NCI-H2107 treated with DMSO at 0.1 percent for 48 hours (cell line): ENCODE results near the gene FRMPD1.
A peak's percentile ranks its signal among the peaks of the same experiment; 100 is the strongest.

Experiments used
- DNase-seq: peaks from one replicate; lab custom pipeline; 2025; ENCODE audit not compliant: unreplicated experiment; lab: John Stamatoyannopoulos, UW

FRMPD1 gene

DNA sequence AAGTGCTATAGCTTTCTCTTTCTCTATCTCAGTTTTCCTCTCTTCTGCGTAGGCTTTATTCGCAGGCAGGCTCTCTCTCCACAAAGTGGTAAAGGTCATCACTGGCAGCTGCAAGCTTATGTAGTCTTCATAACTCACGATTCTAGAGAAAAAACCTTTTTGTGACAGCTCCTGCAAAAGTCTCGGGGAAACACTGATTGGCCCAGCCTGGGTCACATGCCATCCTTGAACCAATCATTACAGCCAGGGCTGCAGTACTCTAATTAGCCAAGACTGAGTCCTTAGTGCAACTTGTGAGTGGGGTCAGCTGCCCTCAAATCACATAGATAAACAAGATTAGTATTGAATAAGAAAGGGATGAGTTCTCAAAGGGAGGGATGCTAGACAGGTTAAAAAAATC is 18.3 kb upstream of the FRMPD1 start:
- DNase-seq = no peak

DNA sequence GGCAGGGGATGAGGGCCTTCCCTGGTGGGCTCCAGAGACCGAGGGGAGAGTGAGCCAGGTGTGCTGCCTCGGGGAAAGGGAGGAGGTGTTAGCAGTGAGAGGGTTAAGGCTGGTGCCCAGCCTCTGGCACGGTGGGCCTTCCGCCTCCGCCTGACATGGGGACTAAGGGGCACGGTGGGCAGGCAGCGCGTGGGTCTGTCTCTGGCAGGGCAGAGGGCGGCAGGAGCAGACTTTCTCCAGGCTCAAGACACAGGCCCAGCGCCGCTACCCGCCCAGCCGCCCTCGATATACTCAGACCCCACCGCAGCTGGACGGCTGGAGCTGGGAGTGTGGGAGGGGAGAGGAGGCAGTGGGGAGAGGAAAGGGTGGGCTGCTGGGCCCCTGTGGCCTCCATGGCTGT is 14.9 kb upstream of the FRMPD1 start:
- DNase-seq = no peak

DNA sequence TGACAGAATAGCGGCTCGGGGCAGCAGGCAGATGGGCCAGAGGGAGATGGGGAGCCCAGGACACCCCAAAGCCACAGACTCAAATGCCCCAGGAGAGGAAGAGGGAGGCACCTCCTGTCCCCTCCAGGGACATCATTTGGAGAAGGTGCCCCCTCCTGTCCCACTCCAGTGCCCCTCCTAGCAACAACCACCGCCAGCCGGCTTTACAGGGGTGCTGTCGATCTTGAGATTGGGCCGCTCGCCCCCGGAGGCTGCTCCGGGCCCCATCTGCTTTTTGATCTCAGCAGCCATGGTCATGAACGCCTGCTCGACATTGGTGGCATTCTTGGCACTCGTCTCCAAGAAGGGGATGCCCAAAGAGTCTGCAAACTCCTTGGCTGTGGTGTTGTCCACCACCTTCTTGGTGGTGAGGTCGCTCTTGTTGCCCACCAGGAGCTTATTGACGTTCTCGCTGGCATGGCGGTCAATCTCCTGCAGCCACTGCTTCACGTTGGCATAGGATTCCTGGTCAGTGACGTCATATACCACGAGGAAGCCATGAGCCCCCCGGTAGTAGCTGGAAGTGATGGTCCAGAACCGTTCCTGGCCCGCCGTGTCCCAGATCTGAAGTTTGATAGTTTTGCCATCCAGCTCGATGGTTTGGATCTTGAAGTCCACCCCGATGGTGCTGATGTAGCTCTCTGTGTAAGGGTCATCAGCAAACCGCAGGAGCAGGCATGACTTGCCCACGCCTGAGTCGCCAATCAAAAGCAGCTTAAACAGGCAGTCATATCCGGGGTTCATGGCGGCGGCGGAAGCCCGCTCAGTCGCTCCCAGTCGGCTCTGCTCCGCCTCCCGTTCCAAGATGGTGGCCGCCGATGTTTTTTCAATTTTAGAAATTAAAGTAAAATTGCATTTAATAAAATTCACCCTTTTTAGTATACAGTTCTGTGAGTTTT is 14.0 kb upstream of the FRMPD1 start:
- no peak for DNase-seq

DNA sequence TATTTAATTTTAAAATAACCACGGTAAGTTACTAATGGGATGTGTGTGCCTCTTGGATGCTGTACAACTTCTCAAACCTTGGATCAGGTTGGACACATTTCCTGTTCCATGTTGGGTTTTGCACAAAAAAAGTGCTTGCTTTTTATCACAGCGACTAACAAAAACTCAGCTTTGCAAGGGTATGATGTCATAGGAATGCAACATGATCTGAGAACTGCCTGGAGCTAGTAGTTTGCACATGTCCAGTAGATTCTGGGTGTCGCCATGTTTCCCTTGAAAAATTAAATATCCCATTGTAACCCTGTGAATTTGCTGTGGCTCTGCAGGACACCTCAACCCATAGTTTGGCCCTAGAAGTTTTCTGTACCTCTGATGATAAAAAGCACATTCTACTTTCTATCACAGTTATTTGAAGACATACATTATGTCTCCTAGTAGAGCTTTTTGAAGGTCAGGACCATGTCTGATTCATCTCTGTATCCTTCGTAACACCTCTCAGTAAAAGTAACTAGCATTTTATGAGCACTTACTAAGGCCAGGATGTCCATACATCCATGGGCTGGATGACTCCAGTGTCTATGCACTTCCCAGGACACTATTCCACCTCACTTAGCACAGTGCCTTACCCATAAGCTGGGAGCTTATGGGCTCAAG is 11.5 kb upstream of the FRMPD1 start:
- no peak for DNase-seq

DNA sequence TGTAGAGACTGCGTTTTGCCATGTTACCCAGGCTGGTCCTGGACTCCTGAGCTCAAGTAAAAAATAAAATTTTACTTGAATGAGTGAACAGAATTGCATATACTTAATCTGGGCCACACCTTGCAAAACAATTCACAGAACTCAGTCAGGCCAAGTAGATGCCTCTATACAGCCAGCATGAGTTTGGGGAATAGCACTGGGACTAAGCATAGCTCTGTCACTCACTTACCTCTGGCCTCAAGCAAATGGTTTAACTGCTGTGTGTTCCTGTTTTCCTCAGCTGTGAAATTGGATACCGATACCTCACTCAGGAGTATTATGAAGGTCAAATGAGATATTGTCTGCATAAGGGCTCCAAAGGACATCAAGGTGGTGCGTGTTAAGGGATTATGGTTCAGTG is 10.9 kb upstream of the FRMPD1 start:
- DNase-seq = no peak

DNA sequence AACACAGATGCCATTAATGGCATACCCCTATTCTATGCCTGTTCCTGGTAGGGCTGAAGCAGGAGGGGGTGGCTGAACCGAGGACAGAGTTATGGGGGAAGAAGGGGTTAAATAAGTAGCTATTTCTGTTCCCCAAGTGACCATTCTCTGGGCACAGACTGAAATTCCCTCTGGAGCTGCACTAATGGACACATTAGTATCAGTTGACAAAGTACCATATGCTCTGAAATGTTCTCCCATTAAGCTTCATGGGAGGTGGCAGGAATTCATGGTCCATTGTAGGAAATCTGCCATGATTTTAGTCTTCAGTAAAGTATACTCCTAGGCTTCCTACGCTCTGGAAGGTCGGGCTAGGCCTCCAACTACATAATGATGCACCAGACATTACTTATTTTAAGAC is 10.5 kb upstream of the FRMPD1 start:
- DNase-seq = no peak

DNA sequence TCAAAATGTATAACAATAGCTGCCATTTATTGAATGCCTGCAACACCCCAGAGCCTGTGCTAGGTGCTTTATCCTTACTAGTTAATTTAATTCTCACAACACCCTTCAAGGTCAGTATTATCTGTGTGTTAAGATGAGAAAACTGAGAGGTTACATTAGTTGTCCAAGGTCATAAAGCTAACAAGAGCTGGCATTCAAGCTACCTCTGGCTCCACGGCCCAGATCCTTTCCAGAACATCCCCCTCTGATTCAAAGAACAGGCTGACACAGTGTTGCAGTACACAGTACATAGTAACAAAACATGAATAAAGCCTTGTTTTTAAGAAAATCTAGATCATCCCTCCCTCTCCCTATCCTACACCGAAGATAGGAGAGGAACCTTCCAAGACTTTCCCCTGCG is 9.4 kb upstream of the FRMPD1 start:
- no peak for DNase-seq

DNA sequence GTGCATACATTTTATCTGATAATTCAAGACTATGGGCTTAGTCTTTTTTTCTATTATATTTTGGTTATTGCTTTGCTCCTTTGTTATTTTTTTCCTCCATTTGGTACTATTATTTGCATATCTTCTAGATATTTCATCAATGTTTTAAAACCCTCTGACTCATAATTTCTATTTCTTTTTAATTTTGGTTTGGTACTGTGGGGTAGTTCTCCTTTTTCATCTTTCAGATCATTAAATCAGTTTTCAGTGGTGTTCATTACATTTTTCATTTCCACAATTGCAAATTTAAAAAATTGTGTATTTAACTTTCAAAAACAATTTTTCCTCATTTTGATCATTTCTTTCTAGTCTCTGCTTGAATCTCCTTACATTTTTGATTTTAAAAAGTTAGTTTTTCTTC is 7.5 kb upstream of the FRMPD1 start:
- no peak for DNase-seq

DNA sequence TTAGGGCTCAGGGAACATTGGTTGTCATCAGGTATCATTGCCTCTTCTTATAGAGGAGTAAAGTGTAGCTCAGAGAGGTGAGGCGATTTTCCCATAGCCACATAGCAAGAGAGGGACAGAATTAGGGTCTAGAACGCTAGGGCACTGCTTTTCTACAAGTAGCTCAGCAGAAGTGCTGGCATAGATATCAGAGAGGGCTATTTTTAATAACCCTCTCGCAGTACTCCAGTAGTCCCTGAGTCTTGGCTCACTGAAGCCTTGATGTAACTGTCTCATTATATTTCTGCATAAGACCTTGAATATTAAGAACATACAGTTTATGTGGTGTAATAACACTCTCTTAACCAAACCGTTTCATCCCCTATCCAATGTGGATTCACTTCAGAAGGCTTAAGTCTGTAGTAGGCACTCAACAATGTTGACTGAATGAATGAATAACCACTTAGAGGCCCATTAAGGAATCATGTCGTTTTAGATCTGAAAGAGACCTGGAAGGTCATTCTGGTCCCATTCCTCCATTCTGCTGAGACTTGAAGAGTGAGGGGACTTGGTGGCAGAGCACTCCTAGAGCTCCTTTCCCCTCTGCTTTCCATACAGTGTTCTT is 4.7 kb upstream of the FRMPD1 start:
- DNase-seq = no peak

DNA sequence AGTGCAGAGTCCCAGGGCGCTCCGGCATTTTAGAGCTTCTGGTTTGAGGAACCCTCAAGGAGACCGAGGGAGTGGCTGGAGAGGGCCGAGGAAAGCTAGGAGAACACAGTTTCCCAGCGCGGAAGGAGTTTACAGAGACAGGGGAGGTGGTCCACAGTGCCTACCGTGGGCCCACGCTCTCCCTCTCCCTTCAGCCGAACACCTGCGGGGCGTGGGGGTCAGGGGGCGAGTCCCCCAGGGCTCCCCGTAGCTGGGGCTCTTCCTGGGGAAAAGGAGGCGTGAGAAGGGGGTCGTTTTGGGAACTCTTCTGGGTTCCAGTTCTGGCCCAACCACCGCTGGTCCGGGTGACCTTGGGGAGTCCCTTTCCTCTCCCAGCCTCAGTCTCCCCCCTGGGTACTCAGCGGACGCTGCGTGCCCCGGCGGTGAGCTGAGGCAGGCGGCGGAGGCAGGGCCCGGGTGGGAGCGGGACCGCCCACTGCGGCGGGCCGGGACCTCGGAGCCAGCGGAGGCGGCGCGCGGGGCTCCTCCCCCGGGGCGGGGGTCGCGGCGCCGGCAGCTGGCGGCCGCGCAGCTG is 368 bp upstream of the FRMPD1 start:
- DNase-seq = no peak

DNA sequence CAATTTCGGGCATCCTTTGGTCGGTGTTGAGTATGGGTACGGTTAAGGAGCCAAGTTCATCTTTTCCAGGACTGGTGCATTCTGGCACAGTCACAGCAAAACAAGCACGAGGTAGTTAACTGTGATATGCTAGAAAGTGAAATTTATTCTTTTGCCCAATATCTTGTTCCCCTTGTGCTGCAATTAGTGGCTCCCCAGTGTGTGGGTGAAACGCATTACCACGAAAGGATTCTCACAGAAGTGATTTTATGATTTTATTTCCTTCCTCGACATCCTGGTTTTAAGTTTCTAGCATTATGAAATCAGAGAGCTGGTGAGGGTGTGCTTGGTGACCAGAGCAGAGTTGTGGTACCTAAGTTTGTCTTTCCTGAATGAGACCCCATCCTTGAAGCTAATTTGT is 1.5 kb downstream of the FRMPD1 start:
- DNase-seq = no peak

DNA sequence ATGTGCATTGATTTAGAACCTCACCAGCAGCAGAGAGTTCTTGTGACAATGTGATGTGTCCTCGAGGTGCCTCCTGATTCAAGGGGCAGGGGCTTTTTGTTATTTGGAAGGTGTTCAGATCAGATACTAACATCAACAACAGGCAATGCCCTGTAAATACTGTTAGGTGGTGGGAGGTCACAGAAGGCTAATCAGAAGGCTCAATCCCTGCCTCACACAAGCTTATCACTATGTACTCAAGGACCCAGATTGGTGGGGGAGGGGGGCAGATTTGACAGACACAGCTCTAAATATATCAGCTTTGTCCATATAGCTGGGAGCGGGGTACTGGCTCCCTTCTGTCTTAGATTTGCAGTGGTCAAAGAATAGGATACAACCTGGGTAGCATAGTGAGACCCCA is 2.6 kb downstream of the FRMPD1 start:
- DNase-seq = no peak

DNA sequence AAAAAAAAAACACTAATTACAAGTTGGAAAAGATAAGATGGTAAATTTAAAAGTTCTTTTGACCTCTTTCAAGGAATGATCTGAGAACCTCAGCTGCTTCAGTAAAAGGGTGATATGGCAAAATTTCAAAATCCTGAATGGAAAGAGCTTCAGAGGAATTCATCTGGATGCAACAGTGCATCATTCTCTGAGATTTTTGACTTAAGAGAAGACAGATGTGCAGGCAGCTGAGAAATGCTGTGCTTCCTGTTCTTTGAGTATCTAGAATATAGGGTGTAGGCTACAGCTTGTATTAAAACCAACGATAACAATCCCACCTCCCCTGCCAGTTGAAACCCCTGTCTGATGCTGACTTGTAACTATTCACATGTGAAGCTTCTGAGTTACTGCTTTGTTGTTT is 6.2 kb downstream of the FRMPD1 start:
- no peak for DNase-seq

DNA sequence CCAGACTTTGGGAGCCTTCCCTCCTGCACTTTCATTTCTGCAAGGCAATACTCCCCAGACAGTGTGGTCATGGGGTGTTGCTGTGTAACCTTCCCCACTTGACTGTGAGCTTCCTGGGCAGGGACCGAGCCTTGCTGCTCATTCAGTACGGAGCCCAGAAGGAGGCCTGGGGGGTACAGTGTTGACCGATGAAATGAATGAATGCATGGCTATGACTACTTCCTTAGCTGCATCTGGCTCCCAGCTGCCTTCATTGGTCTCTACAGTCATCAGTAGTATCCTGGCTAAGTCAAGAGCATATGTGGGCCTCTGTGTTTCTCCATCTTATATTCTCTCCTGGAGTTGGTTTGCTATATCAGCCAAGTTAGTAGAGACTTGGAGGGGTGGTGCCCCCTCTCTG is 9.9 kb downstream of the FRMPD1 start:
- no peak for DNase-seq

DNA sequence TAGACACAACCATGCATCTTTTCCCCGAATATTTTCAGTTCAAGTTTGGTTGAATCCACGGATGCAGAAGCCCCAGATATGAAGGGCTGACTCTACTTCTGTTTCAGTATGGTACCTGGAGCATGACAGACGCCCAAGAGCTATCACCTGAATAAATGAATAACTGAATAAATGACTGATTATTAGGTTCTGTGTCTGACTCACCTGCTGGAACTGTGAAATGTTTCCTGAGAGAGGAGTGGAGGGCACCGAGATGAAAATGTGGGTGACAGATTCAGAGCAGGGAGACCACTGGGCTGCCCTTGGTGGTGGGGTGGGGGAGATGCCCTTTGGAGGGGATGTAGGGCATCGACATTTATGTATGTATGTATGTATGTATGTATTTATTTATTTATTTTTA is 13.2 kb downstream of the FRMPD1 start:
- DNase-seq = no peak

DNA sequence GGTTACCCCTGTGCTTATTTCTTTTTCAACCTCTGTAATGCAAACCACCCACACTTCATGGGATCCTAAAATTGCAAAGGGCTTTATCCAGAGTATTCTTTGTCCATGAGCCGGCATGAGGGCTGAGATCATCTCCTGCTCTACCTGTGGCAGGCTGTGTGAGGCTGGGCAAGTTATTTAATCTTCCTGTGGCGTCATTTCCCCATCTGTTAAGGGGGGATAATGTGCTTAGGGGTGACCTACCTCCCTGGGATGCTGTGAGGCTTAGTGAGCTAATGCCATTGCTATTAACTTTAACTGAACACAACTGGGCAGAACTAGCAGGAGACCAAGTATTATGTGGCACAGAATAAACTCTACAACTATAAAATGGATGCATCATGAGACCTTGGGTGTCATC is 17.0 kb downstream of the FRMPD1 start:
- DNase-seq = no peak

DNA sequence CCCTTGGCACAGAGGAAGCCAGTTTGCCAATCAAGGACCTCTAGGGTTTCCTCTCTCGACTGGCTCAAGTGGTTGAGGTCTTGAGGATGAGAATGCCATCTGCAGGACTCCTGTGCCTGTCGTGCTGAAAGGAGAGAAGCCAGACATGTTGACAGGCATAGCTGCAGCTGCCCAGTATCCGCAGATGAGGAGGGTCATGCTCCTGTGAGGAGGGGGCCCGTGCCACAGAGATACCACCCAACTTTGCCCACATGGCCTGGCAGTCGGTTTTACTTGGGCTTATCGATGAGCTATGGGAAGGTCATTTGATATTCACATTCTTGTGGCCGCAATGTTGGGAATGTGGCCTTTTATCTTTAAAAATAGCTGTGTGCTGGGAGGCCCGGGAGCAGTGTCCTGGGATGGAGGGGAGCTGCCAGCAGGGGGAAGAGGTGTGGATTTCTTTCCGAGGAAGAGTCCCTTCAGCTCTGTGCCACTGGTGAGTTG is 17.4 kb downstream of the FRMPD1 start:
- DNase-seq = no peak

DNA sequence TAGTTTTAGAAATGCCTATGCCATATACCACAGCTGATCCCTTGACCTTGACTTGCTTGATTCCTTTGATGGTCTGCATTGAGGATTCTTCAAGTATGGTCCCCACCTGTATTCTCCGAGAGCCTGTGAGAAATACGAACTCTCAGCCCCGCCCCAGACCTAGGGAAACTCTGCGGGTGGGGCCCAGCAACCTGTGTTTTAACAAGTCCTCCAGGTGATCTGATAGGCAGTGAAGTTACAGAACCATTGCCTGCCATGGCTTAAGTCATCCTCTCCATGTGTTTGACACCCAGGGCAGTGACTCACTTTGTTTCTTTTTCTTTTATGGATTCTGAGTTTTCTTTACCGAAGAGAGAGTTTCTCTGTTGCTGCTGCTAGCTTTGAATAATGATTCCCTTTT is 18.5 kb downstream of the FRMPD1 start:
- DNase-seq = no peak

DNA sequence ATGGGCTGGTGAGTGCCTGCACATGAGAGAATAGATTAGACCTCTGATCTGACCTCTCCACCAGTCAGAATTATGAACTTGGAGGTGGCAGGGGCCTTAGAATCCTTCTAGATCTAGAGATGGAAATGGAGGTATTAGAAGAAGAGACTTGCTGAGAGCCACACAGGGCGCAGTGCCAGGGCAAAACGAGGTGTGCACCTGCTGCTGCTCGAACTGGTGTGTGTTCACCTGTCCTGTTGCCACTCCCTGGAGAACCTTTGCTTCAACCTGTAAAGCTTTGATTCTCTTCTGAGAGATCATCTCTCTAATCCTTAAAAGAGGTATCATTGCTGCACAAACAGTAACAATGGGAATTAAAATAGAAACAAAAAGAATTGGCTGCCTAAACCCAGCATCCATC is 24.9 kb downstream of the FRMPD1 start:
- DNase-seq = peak; percentile 80

DNA sequence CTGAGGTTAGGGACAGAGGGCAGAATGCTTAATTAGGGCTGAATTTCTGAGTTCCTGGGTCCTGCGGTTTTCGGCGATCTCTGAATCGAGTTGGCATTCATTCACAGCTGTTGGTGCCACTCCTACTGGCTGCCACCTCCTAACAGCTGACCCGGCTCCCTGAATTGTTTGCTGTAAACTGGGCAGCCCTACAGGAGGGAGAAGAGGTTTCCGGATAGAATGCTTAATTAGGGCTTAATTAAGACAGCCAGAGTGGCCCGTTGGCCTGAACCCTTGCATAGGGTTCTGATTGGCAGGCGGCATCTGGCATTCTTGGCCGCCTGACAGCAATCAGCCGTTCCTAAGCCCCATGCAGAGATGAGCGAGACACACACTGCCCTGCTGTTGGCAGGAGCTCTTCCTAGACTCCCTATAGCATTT is 25.7 kb downstream of the FRMPD1 start:
- peak; percentile 30 for DNase-seq

DNA sequence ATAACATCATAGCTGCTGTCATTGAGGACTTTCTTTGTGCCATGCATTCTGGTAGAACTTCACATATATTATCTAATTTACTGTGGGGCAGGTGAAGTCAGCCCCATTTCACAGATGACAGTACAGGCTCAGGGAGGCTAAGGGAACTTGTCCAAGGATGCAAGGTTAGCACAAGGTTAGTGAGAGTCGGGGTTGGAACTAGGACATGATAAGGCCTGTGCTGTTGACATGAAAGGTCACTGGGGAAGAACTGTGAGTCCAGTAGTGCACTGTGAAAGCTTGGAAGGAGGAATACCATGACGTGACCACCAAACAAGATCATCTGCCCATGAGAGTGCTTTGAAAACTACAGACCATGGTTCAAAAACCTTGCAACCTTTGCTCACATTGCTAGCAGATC is 26.7 kb downstream of the FRMPD1 start:
- DNase-seq = no peak

DNA sequence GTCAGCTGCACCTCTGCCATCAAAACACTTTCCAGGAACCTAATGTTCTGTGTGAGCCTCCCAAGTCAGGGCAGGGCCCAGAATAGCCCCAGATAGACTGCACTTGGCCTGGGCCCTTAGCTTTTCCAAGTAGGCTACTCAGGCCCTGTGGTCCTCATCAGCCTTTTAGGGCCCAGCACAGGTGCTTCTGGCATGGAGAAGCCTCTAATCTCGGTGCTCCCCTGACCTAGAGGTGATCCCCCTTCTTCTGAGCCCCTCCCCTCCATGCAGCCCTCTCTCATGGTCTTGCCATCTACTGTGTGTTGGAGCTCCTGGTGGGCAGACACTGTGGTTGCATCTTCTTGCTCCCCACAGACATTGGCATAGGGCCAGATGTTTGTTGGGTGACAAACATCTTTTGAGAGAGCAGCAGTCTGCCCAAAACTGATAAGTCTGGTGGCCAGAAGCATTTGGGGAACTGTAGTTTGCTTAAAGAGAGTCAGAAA is 28.1 kb downstream of the FRMPD1 start:
- no peak for DNase-seq
